K562 (cell line): ENCODE results near the gene KIF6. TPM values are rescaled to one million over a fixed set of nuclear protein-coding genes. Genes with fewer than 3 reads are reported as not detected.

Experiments used
- ATAC-seq: fragments of 200-7000 bp; cut with Tn5 transposase; 3 replicates; pipeline ENCODE4 v1.9.1; 2020; ENCODE audit warnings: moderate library complexity
- BruUV-seq: library from RNA; stranded (reverse); fragments of 400-500 nt; replicated peaks from 2 replicates; lab custom pipeline; 2021; lab: Mats Ljungman, UMichigan
- CTCF ChIA-PET: fragments of 300-600 bp; formaldehyde crosslinking; extraction: SDS; loops from one replicate; lab custom pipeline; 2021; ENCODE audit warnings: low intra/inter-chr PET ratio; lab: Yijun Ruan, JAX
- POLR2A ChIA-PET: fragments of 300-600, 350-650 bp; sonication (Branson Sonifier 250); formaldehyde crosslinking; extraction: SDS; loops from one replicate; lab custom pipeline; 2021; ENCODE audit warnings: antibody characterized with exemption, inconsistent platforms; lab: Yijun Ruan, JAX
- DNase-seq, 4 experiments: peaks; one replicate each; pipeline versions ENCODE4 v3.0.0 to v3.0.0-alpha.2; 2011 to 2018; ENCODE audit warnings: low spot score in 3 of 4, mixed read lengths in 3 of 4; ENCODE audit errors: extremely low read depth in 1 of 4
- FAIRE-seq: peaks from 2 replicates; lab custom pipeline; 2011; peaks lifted over from hg19 to GRCh38; lab: Jason Lieb, UNC
- H2AFZ ChIP-seq: 2 replicates; pipeline ENCODE4 v1.6.0; 2011; ENCODE audit warnings: low read depth, low read length, control low read depth, inconsistent platforms
- H3K27ac ChIP-seq: fragments of 200-600 bp; 3 replicates; pipeline ENCODE4 v1.8.0; 2011; ENCODE audit warnings: low read depth, mild to moderate bottlenecking, control low read depth, inconsistent platforms, low read length, moderate library complexity, mixed read lengths; ENCODE audit errors: extremely low read depth
- H3K27me3 ChIP-seq, 2 experiments: fragments of 300-600 bp in 1 of 2; 2 replicates in 1 of 2; 3 replicates in 1 of 2; pipeline versions ENCODE4 v1.6.0 to v1.8.0; 2011; ENCODE audit warnings: inconsistent platforms in 2 of 2, low read length in 2 of 2, mild to moderate bottlenecking in 1 of 2, mixed read lengths in 1 of 2, moderate library complexity in 1 of 2; ENCODE audit not compliant: control insufficient read depth in 2 of 2, insufficient read depth in 2 of 2
- H3K36me3 ChIP-seq: fragments of 300-600 bp; 3 replicates; pipeline ENCODE4 v1.8.0; 2011; ENCODE audit warnings: mild to moderate bottlenecking, low read length, inconsistent platforms; ENCODE audit not compliant: control insufficient read depth, insufficient read depth
- H3K4me1 ChIP-seq, 2 experiments: fragments of 200-600 bp in 1 of 2; replicated peaks in 1 of 2; 2 replicates in 1 of 2; 3 replicates in 1 of 2; pipeline versions ENCODE4 v1.5.1 to v1.8.0; 2011; ENCODE audit warnings: inconsistent platforms in 2 of 2, low read length in 2 of 2, mild to moderate bottlenecking in 1 of 2, mixed read lengths in 1 of 2, moderate library complexity in 1 of 2; ENCODE audit not compliant: control insufficient read depth in 2 of 2, insufficient read depth in 2 of 2
- H3K4me2 ChIP-seq: 2 replicates; pipeline ENCODE4 v1.6.1; 2011; ENCODE audit warnings: low read length, control low read depth, inconsistent platforms, mixed read lengths; ENCODE audit not compliant: insufficient read depth
- H3K4me3 ChIP-seq: fragments of 200-600 bp; sonication (generic), shearing (Covaris generic); 2 replicates; pipeline ENCODE4 v1.5.1; 2016; ENCODE audit warnings: control low read depth, inconsistent platforms
- H3K79me2 ChIP-seq: fragments of 200-600 bp; 3 replicates; pipeline ENCODE4 v1.8.0; 2011; ENCODE audit warnings: low read length, inconsistent platforms; ENCODE audit not compliant: control insufficient read depth, insufficient read depth
- H3K9ac ChIP-seq, 2 experiments: 2 replicates each; pipeline versions ENCODE4 v1.6.0 to v1.6.1; 2011; ENCODE audit warnings: low read depth in 2 of 2, low read length in 2 of 2, control low read depth in 1 of 2, inconsistent platforms in 1 of 2, mild to moderate bottlenecking in 1 of 2, mixed read lengths in 1 of 2; ENCODE audit not compliant: insufficient read depth in 1 of 2
- H3K9me1 ChIP-seq: one replicate; pipeline ENCODE4 v1.6.0; 2011; ENCODE audit warnings: inconsistent platforms, mild to moderate bottlenecking, low read length, moderate library complexity; ENCODE audit not compliant: control insufficient read depth, insufficient read depth
- H3K9me3 ChIP-seq: replicated peaks from 2 replicates; pipeline ENCODE4 v1.5.1; 2011; ENCODE audit warnings: low read depth, low read length, inconsistent platforms; ENCODE audit not compliant: control insufficient read depth, insufficient read depth
- H4K20me1 ChIP-seq: replicated peaks from 2 replicates; pipeline ENCODE4 v1.6.1; 2011; ENCODE audit warnings: low read length, inconsistent platforms, mixed read lengths; ENCODE audit not compliant: control insufficient read depth, insufficient read depth
- CHD2 ChIP-seq: IDR thresholded peaks from 2 replicates; pipeline ENCODE4 v1.6.1; 2011; ENCODE audit warnings: low read depth, low read length
- EGR1 ChIP-seq: fragments of 450-650 bp; conservative IDR thresholded peaks from 2 replicates; pipeline ENCODE4 v1.6.1; 2017; ENCODE audit warnings: mild to moderate bottlenecking
- ELF4 ChIP-seq: fragments of 450-650 bp; formaldehyde crosslinking; IDR thresholded peaks from 2 replicates; pipeline ENCODE4 v1.4.0; 2022; ENCODE audit warnings: missing genetic modification characterization
- ESRRB ChIP-seq: fragments of 250-450 bp; sonication (Bioruptor Pico); IDR thresholded peaks from 2 replicates; pipeline ENCODE4 v1.5.0; 2020; ENCODE audit warnings: mild to moderate bottlenecking, moderate library complexity, borderline replicate concordance
- FOXK2 ChIP-seq, 2 experiments: fragments of 450-650 bp; IDR thresholded peaks in 1 of 2; conservative IDR thresholded peaks in 1 of 2; 2 replicates each; pipeline ENCODE4 v1.6.1; 2016; ENCODE audit warnings: low read depth in 2 of 2, mild to moderate bottlenecking in 1 of 2
- GABPA ChIP-seq: fragments of 200-800 bp; sonication (Bioruptor generic); conservative IDR thresholded peaks from 2 replicates; pipeline ENCODE4 v1.6.1; 2016; ENCODE audit warnings: low read depth, missing genetic modification characterization, missing compliant biosample characterization
- KLF13 ChIP-seq: fragments of 450-650 bp; IDR thresholded peaks from 2 replicates; pipeline ENCODE4 v1.6.1; 2016; ENCODE audit warnings: missing genetic modification characterization, low read depth, mild to moderate bottlenecking, missing compliant biosample characterization, moderate library complexity, borderline replicate concordance
- LARP7 ChIP-seq: fragments of 450-650 bp; IDR thresholded peaks from 2 replicates; pipeline ENCODE4 v1.6.1; 2016
- LCOR ChIP-seq: sonication (generic); formaldehyde crosslinking; IDR thresholded peaks from 2 replicates; pipeline ENCODE4 v1.8.0; 2022; ENCODE audit warnings: mild to moderate bottlenecking, missing genetic modification reagents
- MCM5 ChIP-seq: fragments of 450-650 bp; IDR thresholded peaks from 2 replicates; pipeline ENCODE4 v1.6.1; 2016; ENCODE audit warnings: low read depth
- PHF21A ChIP-seq: fragments of 450-650 bp; IDR thresholded peaks from 2 replicates; pipeline ENCODE4 v1.6.1; 2017; ENCODE audit warnings: low read depth, borderline replicate concordance
- PTTG1 ChIP-seq: fragments of 450-650 bp; IDR thresholded peaks from 2 replicates; pipeline ENCODE4 v1.6.1; 2016; ENCODE audit warnings: low read depth, mild to moderate bottlenecking, missing genetic modification characterization, missing compliant biosample characterization
- RFX5 ChIP-seq: IDR thresholded peaks from 2 replicates; pipeline ENCODE4 v1.6.1; 2011; ENCODE audit warnings: low read depth, mild to moderate bottlenecking, improper control_type of control experiment, low read length
- SAP30 ChIP-seq: fragments of 200-600 bp; sonication (generic); IDR thresholded peaks from 2 replicates; pipeline ENCODE4 v1.6.1; 2012; ENCODE audit warnings: borderline replicate concordance, low read depth, mild to moderate bottlenecking, moderate library complexity, low read length, control low read depth, inconsistent platforms; ENCODE audit not compliant: insufficient read depth, poor library complexity, severe bottlenecking
- TCFL5 ChIP-seq: fragments of 250-450 bp; sonication (Bioruptor Pico); conservative IDR thresholded peaks from 2 replicates; pipeline ENCODE4 v1.6.1; 2021; ENCODE audit warnings: mild to moderate bottlenecking, moderate library complexity, matching md5 sums
- ZBTB2 ChIP-seq: fragments of 450-650 bp; IDR thresholded peaks from 2 replicates; pipeline ENCODE4 v1.6.1; 2016; ENCODE audit warnings: antibody characterized with exemption
- ZNF217 ChIP-seq: sonication (generic); formaldehyde crosslinking; IDR thresholded peaks from 2 replicates; pipeline ENCODE4 v1.8.0; 2022; ENCODE audit warnings: mild to moderate bottlenecking, missing genetic modification reagents
- ZNF584 ChIP-seq: fragments of 200-800 bp; sonication (Bioruptor generic); IDR thresholded peaks from 2 replicates; pipeline ENCODE4 v1.6.1; 2016; ENCODE audit warnings: low read depth, mild to moderate bottlenecking, missing genetic modification characterization, missing compliant biosample characterization
- WGBS: fragments of 100-300 bp; shearing (Covaris generic); methylation state at CpG from one replicate; pipeline ENCODE4 v1.1.6; 2016; ENCODE audit warnings: low coverage, mixed read lengths; ENCODE audit not compliant: insufficient coverage; ENCODE audit errors: missing lambda C conversion rate; 5-methylcytosine and 5-hydroxymethylcytosine counted together
- in situ Hi-C: fragments of 300-500 bp; cut with MboI; formaldehyde crosslinking; loops from 4 replicates; pipeline ENCODE4 v1.15.0; 2018; ENCODE audit warnings: inconsistent platforms, mixed read lengths
- intact Hi-C: fragments of 100-400 bp; cut with micrococcal nuclease; formaldehyde crosslinking; loops from 2 replicates; pipeline ENCODE4 v1.14.2; 2022
- polyA plus RNA-seq, 8 experiments: library from polyadenylated mRNA; depleted of rRNA in 4 of 8; stranded (reverse) in 5 of 8; unstranded in 3 of 8; fragments of >200 nt; fragmentation: Nextera tagmentation in 2 of 8; fragmentation: Illumina TruSeq in 1 of 8; extraction: Ambion mirVana in 2 of 8; extraction: Trizol in 1 of 8; gene quantifications; 2 replicates each; pipeline versions ENCODE4 v1.2.1 to v1.2.3, GENCODE V29; 2011 to 2014; ENCODE audit warnings: inconsistent platforms in 1 of 8, missing spikeins in 1 of 8
- total RNA-seq, 7 experiments: library from RNA; depleted of rRNA in 6 of 7; stranded (reverse); fragments of >200 nt in 6 of 7; fragmentation: Illumina TruSeq in 2 of 7; extraction: Trizol in 2 of 7; gene quantifications; 2 replicates each; pipeline versions ENCODE4 v1.2.1 to v1.2.3, GENCODE V29; 2011 to 2021; ENCODE audit warnings: low replicate concordance in 1 of 7
- TF ChIP-seq, protein P1 (sequence below), 2 experiments: fragments of 450-650 bp; conservative IDR thresholded peaks; 2 replicates each; pipeline ENCODE4 v1.6.1; 2017; ENCODE audit warnings: mild to moderate bottlenecking in 2 of 2, moderate library complexity in 2 of 2

KIF6 gene
- total and polyA plus RNA-seq, 9 of the 15 experiments (the other 6 are each of a cell fraction or from before 2014, with no cell fraction given): not detected

- in situ Hi-C loops (no loop called here), intact Hi-C loops (no loop called here)
- BruUV-seq: no TSS peak
- Histone ChIP-seq H3K4me2 (no peak overlapping the region), H2AFZ (no peak overlapping the region), H3K27me3 (peaks cover 0 to 5% of the 10 kb centered on the region in 2 experiments; a peak in 1 of 5 replicates), H3K79me2 (no peaks in the 10 kb centered on the region), H3K9ac (no peak overlapping the region), H3K27ac (no peak overlapping the region), H3K9me3 (no peaks in the 10 kb centered on the region), H4K20me1 (no peaks in the 10 kb centered on the region), H3K4me3 (no peak overlapping the region), H3K4me1 (no peaks in the 10 kb centered on the region), H3K9me1 (no peaks in the 10 kb centered on the region), H3K36me3 (no peaks in the 10 kb centered on the region)
- ATAC-seq: no peak
- WGBS: 0% methylated on average over 4 of the region's 4 CpGs
- FAIRE-seq: no peak
- TF ChIP-seq KLF13 (tag): no peak
- no peak for TF ChIP-seq FOXK2 (conservative IDR thresholded peaks at IDR 0.05 in 1 of 2, IDR thresholded peaks at IDR 0.05 in 1 of 2; ENCODE audit: low read depth in 2 of 2)
- no peak for TF ChIP-seq ZNF217 (CRISPR knock-in tag)
- no peak for TF ChIP-seq CHD2
- no peak for TF ChIP-seq ESRRB (CRISPR knock-in tag)
- no peak for TF ChIP-seq ZNF584 (CRISPR knock-in tag)
- TF ChIP-seq SAP30: no peak
- TF ChIP-seq PHF21A: no peak
- TF ChIP-seq GABPA (tag): no peak
- TF ChIP-seq MCM5: no peak
- TF ChIP-seq TCFL5 (CRISPR knock-in tag): no peak
- TF ChIP-seq LARP7: no peak
- no peak for TF ChIP-seq RFX5
- TF ChIP-seq LCOR: no peak
- no peak for TF ChIP-seq ELF4
- no peak for TF ChIP-seq PTTG1 (tag)
- TF ChIP-seq, protein P1, sequence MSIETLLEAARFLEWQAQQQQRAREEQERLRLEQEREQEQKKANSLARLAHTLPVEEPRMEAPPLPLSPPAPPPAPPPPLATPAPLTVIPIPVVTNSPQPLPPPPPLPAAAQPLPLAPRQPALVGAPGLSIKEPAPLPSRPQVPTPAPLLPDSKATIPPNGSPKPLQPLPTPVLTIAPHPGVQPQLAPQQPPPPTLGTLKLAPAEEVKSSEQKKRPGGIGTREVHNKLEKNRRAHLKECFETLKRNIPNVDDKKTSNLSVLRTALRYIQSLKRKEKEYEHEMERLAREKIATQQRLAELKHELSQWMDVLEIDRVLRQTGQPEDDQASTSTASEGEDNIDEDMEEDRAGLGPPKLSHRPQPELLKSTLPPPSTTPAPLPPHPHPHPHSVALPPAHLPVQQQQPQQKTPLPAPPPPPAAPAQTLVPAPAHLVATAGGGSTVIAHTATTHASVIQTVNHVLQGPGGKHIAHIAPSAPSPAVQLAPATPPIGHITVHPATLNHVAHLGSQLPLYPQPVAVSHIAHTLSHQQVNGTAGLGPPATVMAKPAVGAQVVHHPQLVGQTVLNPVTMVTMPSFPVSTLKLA (conservative IDR thresholded peaks at IDR 0.05): no peak
- TF ChIP-seq ZBTB2: no peak
- TF ChIP-seq EGR1: no peak
- DNase-seq: no peak
- ChIA-PET CTCF (no interaction called here), POLR2A (no interaction called here)
Measured at GRCh38 chr6:39696986-39697788, 28.0 kb downstream of the KIF6 start.
